K562 (cell line): Measurements from ENCODE around the gene ZSCAN22. TPM values are rescaled to one million over a fixed set of nuclear protein-coding genes. Genes with fewer than 3 reads are reported as not detected.
A peak's percentile ranks its signal among the peaks of the same experiment; 100 is the strongest.

ENCODE experiments used
- ATAC-seq: fragments of 200-7000 bp; cut with Tn5 transposase; 3 replicates; pipeline ENCODE4 v1.9.1; 2020; ENCODE audit warnings: moderate library complexity
- BruUV-seq: library from RNA; stranded (reverse); fragments of 400-500 nt; replicated peaks from 2 replicates; lab custom pipeline; 2021; lab: Mats Ljungman, UMichigan
- CTCF ChIA-PET: fragments of 300-600 bp; formaldehyde crosslinking; extraction: SDS; loops from one replicate; lab custom pipeline; 2021; ENCODE audit warnings: low intra/inter-chr PET ratio; lab: Yijun Ruan, JAX
- POLR2A ChIA-PET: fragments of 300-600, 350-650 bp; sonication (Branson Sonifier 250); formaldehyde crosslinking; extraction: SDS; loops from one replicate; lab custom pipeline; 2021; ENCODE audit warnings: antibody characterized with exemption, inconsistent platforms; lab: Yijun Ruan, JAX
- DNase-seq, 4 experiments: peaks; one replicate each; pipeline versions ENCODE4 v3.0.0 to v3.0.0-alpha.2; 2011 to 2018; ENCODE audit warnings: low spot score in 3 of 4, mixed read lengths in 3 of 4; ENCODE audit errors: extremely low read depth in 1 of 4
- FAIRE-seq: peaks from 2 replicates; lab custom pipeline; 2011; peaks lifted over from hg19 to GRCh38; lab: Jason Lieb, UNC
- H2AFZ ChIP-seq: 2 replicates; pipeline ENCODE4 v1.6.0; 2011; ENCODE audit warnings: low read depth, low read length, control low read depth, inconsistent platforms
- H3K27ac ChIP-seq: fragments of 200-600 bp; 3 replicates; pipeline ENCODE4 v1.8.0; 2011; ENCODE audit warnings: low read depth, mild to moderate bottlenecking, control low read depth, inconsistent platforms, low read length, moderate library complexity, mixed read lengths; ENCODE audit errors: extremely low read depth
- H3K27me3 ChIP-seq, 2 experiments: fragments of 300-600 bp in 1 of 2; 2 replicates in 1 of 2; 3 replicates in 1 of 2; pipeline versions ENCODE4 v1.6.0 to v1.8.0; 2011; ENCODE audit warnings: inconsistent platforms in 2 of 2, low read length in 2 of 2, mild to moderate bottlenecking in 1 of 2, mixed read lengths in 1 of 2, moderate library complexity in 1 of 2; ENCODE audit not compliant: control insufficient read depth in 2 of 2, insufficient read depth in 2 of 2
- H3K36me3 ChIP-seq: fragments of 300-600 bp; 3 replicates; pipeline ENCODE4 v1.8.0; 2011; ENCODE audit warnings: mild to moderate bottlenecking, low read length, inconsistent platforms; ENCODE audit not compliant: control insufficient read depth, insufficient read depth
- H3K4me1 ChIP-seq, 2 experiments: fragments of 200-600 bp in 1 of 2; replicated peaks in 1 of 2; 2 replicates in 1 of 2; 3 replicates in 1 of 2; pipeline versions ENCODE4 v1.5.1 to v1.8.0; 2011; ENCODE audit warnings: inconsistent platforms in 2 of 2, low read length in 2 of 2, mild to moderate bottlenecking in 1 of 2, mixed read lengths in 1 of 2, moderate library complexity in 1 of 2; ENCODE audit not compliant: control insufficient read depth in 2 of 2, insufficient read depth in 2 of 2
- H3K4me2 ChIP-seq: 2 replicates; pipeline ENCODE4 v1.6.1; 2011; ENCODE audit warnings: low read length, control low read depth, inconsistent platforms, mixed read lengths; ENCODE audit not compliant: insufficient read depth
- H3K4me3 ChIP-seq: fragments of 200-600 bp; sonication (generic), shearing (Covaris generic); 2 replicates; pipeline ENCODE4 v1.5.1; 2016; ENCODE audit warnings: control low read depth, inconsistent platforms
- H3K79me2 ChIP-seq: fragments of 200-600 bp; 3 replicates; pipeline ENCODE4 v1.8.0; 2011; ENCODE audit warnings: low read length, inconsistent platforms; ENCODE audit not compliant: control insufficient read depth, insufficient read depth
- H3K9ac ChIP-seq, 2 experiments: 2 replicates each; pipeline versions ENCODE4 v1.6.0 to v1.6.1; 2011; ENCODE audit warnings: low read depth in 2 of 2, low read length in 2 of 2, control low read depth in 1 of 2, inconsistent platforms in 1 of 2, mild to moderate bottlenecking in 1 of 2, mixed read lengths in 1 of 2; ENCODE audit not compliant: insufficient read depth in 1 of 2
- H3K9me1 ChIP-seq: one replicate; pipeline ENCODE4 v1.6.0; 2011; ENCODE audit warnings: inconsistent platforms, mild to moderate bottlenecking, low read length, moderate library complexity; ENCODE audit not compliant: control insufficient read depth, insufficient read depth
- H3K9me3 ChIP-seq: replicated peaks from 2 replicates; pipeline ENCODE4 v1.5.1; 2011; ENCODE audit warnings: low read depth, low read length, inconsistent platforms; ENCODE audit not compliant: control insufficient read depth, insufficient read depth
- H4K20me1 ChIP-seq: replicated peaks from 2 replicates; pipeline ENCODE4 v1.6.1; 2011; ENCODE audit warnings: low read length, inconsistent platforms, mixed read lengths; ENCODE audit not compliant: control insufficient read depth, insufficient read depth
- BACH1 ChIP-seq: fragments of 200-800 bp; sonication (Bioruptor generic); IDR thresholded peaks from 2 replicates; pipeline ENCODE4 v1.6.1; 2016; ENCODE audit warnings: missing genetic modification characterization, missing compliant biosample characterization
- CBX5 ChIP-seq: IDR thresholded peaks from 2 replicates; pipeline ENCODE4 v1.6.1; 2014; ENCODE audit warnings: low read depth, borderline replicate concordance
- GTF2F1 ChIP-seq: IDR thresholded peaks from 2 replicates; pipeline ENCODE4 v1.6.1; 2011; ENCODE audit warnings: low read depth, low read length, improper control_type of control experiment
- HNRNPK ChIP-seq: fragments of 200-400 bp; formaldehyde crosslinking; IDR thresholded peaks from one replicate; pipeline ENCODE4 v1.6.1; 2018; ENCODE audit warnings: mild to moderate bottlenecking, low read depth, low read length; ENCODE audit not compliant: poor library complexity, severe bottlenecking
- JUN ChIP-seq, 2 experiments: sonication (generic) in 1 of 2; formaldehyde crosslinking in 1 of 2; IDR thresholded peaks; 2 replicates each; pipeline versions ENCODE4 v1.6.1 to v1.8.0; 2012 to 2022; ENCODE audit warnings: borderline replicate concordance in 2 of 2, mild to moderate bottlenecking in 2 of 2, improper control_type of control experiment in 1 of 2, low read depth in 1 of 2, low read length in 1 of 2, missing genetic modification reagents in 1 of 2
- MECOM ChIP-seq: fragments of 250-450 bp; sonication (Bioruptor Pico); IDR thresholded peaks from 2 replicates; pipeline ENCODE4 v1.8.0; 2022; ENCODE audit warnings: inconsistent platforms
- MYC ChIP-seq, 2 experiments: fragments of 250-450 bp in 1 of 2; sonication (Bioruptor Pico) in 1 of 2; IDR thresholded peaks; 2 replicates each; pipeline versions ENCODE4 v1.5.1 to v1.6.1; 2012 to 2021; ENCODE audit warnings: low read depth in 2 of 2, borderline replicate concordance in 1 of 2, improper control_type of control experiment in 1 of 2, low read length in 1 of 2, mild to moderate bottlenecking in 1 of 2, moderate library complexity in 1 of 2
- PTTG1 ChIP-seq: fragments of 450-650 bp; IDR thresholded peaks from 2 replicates; pipeline ENCODE4 v1.6.1; 2016; ENCODE audit warnings: low read depth, mild to moderate bottlenecking, missing genetic modification characterization, missing compliant biosample characterization
- SMARCB1 ChIP-seq: IDR thresholded peaks from 2 replicates; pipeline ENCODE4 v1.6.1; 2011; ENCODE audit warnings: improper control_type of control experiment, low read depth; ENCODE audit not compliant: insufficient read length
- VEZF1 ChIP-seq: fragments of 200-800 bp; sonication (Bioruptor generic); IDR thresholded peaks from 2 replicates; pipeline ENCODE4 v1.6.1; 2017; ENCODE audit warnings: missing genetic modification characterization, missing compliant biosample characterization
- ZBED1 ChIP-seq: IDR thresholded peaks from 2 replicates; pipeline ENCODE4 v1.6.1; 2014
- ZC3H8 ChIP-seq: fragments of 450-650 bp; IDR thresholded peaks from 2 replicates; pipeline ENCODE4 v1.6.1; 2017
- ZNF668 ChIP-seq: fragments of 250-450 bp; sonication (Bioruptor Pico); IDR thresholded peaks from 2 replicates; pipeline ENCODE4 v1.8.0; 2022; ENCODE audit warnings: mild to moderate bottlenecking, inconsistent platforms
- WGBS: fragments of 100-300 bp; shearing (Covaris generic); methylation state at CpG from one replicate; pipeline ENCODE4 v1.1.6; 2016; ENCODE audit warnings: low coverage, mixed read lengths; ENCODE audit not compliant: insufficient coverage; ENCODE audit errors: missing lambda C conversion rate; 5-methylcytosine and 5-hydroxymethylcytosine counted together
- in situ Hi-C: fragments of 300-500 bp; cut with MboI; formaldehyde crosslinking; loops from 4 replicates; pipeline ENCODE4 v1.15.0; 2018; ENCODE audit warnings: inconsistent platforms, mixed read lengths
- intact Hi-C: fragments of 100-400 bp; cut with micrococcal nuclease; formaldehyde crosslinking; loops from 2 replicates; pipeline ENCODE4 v1.14.2; 2022
- polyA plus RNA-seq, 8 experiments: library from polyadenylated mRNA; depleted of rRNA in 4 of 8; stranded (reverse) in 5 of 8; unstranded in 3 of 8; fragments of >200 nt; fragmentation: Nextera tagmentation in 2 of 8; fragmentation: Illumina TruSeq in 1 of 8; extraction: Ambion mirVana in 2 of 8; extraction: Trizol in 1 of 8; gene quantifications; 2 replicates each; pipeline versions ENCODE4 v1.2.1 to v1.2.3, GENCODE V29; 2011 to 2014; ENCODE audit warnings: inconsistent platforms in 1 of 8, missing spikeins in 1 of 8
- total RNA-seq, 7 experiments: library from RNA; depleted of rRNA in 6 of 7; stranded (reverse); fragments of >200 nt in 6 of 7; fragmentation: Illumina TruSeq in 2 of 7; extraction: Trizol in 2 of 7; gene quantifications; 2 replicates each; pipeline versions ENCODE4 v1.2.1 to v1.2.3, GENCODE V29; 2011 to 2021; ENCODE audit warnings: low replicate concordance in 1 of 7
- TF ChIP-seq, protein P1 (sequence below): fragments of 250-450 bp; sonication (Bioruptor Pico); IDR thresholded peaks from 2 replicates; pipeline ENCODE4 v1.8.0; 2021; ENCODE audit warnings: moderate library complexity, mild to moderate bottlenecking, inconsistent platforms
- TF ChIP-seq, protein P2 (sequence below), 3 experiments: IDR thresholded peaks in 2 of 3; conservative IDR thresholded peaks in 1 of 3; 2 replicates each; pipeline ENCODE4 v1.5.1; 2011 to 2012; ENCODE audit warnings: low read length in 3 of 3, mild to moderate bottlenecking in 3 of 3, control low read depth in 2 of 3, improper control_type of control experiment in 1 of 3, inconsistent platforms in 1 of 3, low read depth in 1 of 3, mixed read lengths in 1 of 3, moderate library complexity in 1 of 3; ENCODE audit not compliant: insufficient read depth in 2 of 3

Gene ZSCAN22
- total and polyA plus RNA-seq, 9 of the 15 experiments (the other 6 are each of a cell fraction or from before 2014, with no cell fraction given) = 0.98 to 5.3 (median 3.0) TPM

DNA sequence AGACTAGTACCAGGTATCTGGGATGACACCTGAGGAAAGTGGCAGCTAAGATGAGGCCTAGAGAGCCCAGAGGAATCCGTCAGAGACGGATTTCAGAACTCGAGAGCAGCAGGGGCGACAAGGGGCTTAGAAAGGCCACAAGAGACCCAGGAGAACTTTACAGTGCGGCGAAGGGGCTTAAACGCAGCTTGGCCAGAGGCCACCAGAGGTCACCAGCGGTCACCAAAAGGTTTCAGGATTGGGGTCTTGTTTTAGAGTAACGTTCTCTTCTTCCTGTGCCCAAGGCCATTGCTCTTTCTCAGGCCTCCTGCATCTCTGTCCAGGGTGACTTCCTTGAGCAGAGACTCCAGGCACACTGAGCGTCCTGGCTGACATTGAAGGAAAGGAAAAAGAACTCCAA, 2.2 kb downstream of the ZSCAN22 start:
- peaks cover 22 to 34% of the 10 kb centered on the region in 2 experiments; a peak in 4 of 5 replicates for H3K4me1 ChIP-seq
- ChIA-PET CTCF (no interaction called here), POLR2A (interaction anchor here (0.7 to 1.1 kb wide), 3 partner anchors 50 to 156 kb away, joined by 3 to 4 read pairs (median 3); partner anchors contain the start of gene ZNF8)
- DNase-seq (peak; percentile 25 to 71 (median 38)), ATAC-seq (no peak), FAIRE-seq (no peak)
- in situ Hi-C loops (no loop called here), intact Hi-C loops (loop anchor here (5.0 kb wide), 3 partner anchors 78 to 148 kb away; partner anchors contain the start of genes ZNF446, ZNF544 and ZNF584)
- H3K79me2 ChIP-seq = peaks cover 49% of the 10 kb centered on the region
- H3K36me3 ChIP-seq = no peaks in the 10 kb centered on the region
- no peaks in the 10 kb centered on the region for H3K27me3 ChIP-seq
- H4K20me1 ChIP-seq = peaks cover 4% of the 10 kb centered on the region; the same call in 1 of the 2 replicates
- H3K4me3 ChIP-seq = no peak overlapping the region
- H3K9me1 ChIP-seq = peaks cover 2% of the 10 kb centered on the region
- H3K9ac ChIP-seq = peak overlapping the region in 1 of 2 experiments; percentile 4; a peak in 1 of 4 replicates
- no peaks in the 10 kb centered on the region for H3K9me3 ChIP-seq
- 36% methylated on average over 10 of the region's 10 CpGs for WGBS
- no peak overlapping the region for H2AFZ ChIP-seq
- no peak overlapping the region; the same call in 2 of the 3 replicates for H3K27ac ChIP-seq
- BruUV-seq = no TSS peak
- 0 out of 2 replicates have a peak overlapping the region, but pooled peaks have one; percentile 13 for H3K4me2 ChIP-seq
- TF ChIP-seq, protein P1, sequence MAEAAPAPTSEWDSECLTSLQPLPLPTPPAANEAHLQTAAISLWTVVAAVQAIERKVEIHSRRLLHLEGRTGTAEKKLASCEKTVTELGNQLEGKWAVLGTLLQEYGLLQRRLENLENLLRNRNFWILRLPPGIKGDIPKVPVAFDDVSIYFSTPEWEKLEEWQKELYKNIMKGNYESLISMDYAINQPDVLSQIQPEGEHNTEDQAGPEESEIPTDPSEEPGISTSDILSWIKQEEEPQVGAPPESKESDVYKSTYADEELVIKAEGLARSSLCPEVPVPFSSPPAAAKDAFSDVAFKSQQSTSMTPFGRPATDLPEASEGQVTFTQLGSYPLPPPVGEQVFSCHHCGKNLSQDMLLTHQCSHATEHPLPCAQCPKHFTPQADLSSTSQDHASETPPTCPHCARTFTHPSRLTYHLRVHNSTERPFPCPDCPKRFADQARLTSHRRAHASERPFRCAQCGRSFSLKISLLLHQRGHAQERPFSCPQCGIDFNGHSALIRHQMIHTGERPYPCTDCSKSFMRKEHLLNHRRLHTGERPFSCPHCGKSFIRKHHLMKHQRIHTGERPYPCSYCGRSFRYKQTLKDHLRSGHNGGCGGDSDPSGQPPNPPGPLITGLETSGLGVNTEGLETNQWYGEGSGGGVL = no peak
- TF ChIP-seq MECOM (CRISPR knock-in tag) (no peak), CBX5 (no peak), BACH1 (tag) (no peak), MYC (IDR thresholded peaks at IDR 0.05; ENCODE audit: low read depth, low read length) (no peak), MYC (CRISPR knock-in tag; IDR thresholded peaks at IDR 0.05; ENCODE audit: borderline replicate concordance, low read depth) (no peak), SMARCB1 (no peak), ZBED1 (no peak), ZC3H8 (no peak), VEZF1 (no peak), PTTG1 (no peak), HNRNPK (no peak), GTF2F1 (no peak), JUN (IDR thresholded peaks at IDR 0.05; ENCODE audit: borderline replicate concordance, low read depth, low read length) (no peak), JUN (CRISPR knock-in tag; IDR thresholded peaks at IDR 0.05; ENCODE audit: borderline replicate concordance) (no peak), ZNF668 (no peak)
- TF ChIP-seq, protein P2, sequence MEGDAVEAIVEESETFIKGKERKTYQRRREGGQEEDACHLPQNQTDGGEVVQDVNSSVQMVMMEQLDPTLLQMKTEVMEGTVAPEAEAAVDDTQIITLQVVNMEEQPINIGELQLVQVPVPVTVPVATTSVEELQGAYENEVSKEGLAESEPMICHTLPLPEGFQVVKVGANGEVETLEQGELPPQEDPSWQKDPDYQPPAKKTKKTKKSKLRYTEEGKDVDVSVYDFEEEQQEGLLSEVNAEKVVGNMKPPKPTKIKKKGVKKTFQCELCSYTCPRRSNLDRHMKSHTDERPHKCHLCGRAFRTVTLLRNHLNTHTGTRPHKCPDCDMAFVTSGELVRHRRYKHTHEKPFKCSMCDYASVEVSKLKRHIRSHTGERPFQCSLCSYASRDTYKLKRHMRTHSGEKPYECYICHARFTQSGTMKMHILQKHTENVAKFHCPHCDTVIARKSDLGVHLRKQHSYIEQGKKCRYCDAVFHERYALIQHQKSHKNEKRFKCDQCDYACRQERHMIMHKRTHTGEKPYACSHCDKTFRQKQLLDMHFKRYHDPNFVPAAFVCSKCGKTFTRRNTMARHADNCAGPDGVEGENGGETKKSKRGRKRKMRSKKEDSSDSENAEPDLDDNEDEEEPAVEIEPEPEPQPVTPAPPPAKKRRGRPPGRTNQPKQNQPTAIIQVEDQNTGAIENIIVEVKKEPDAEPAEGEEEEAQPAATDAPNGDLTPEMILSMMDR (IDR thresholded peaks at IDR 0.05 in 2 of 3, conservative IDR thresholded peaks at IDR 0.05 in 1 of 3; ENCODE audit: insufficient read depth in 2 of 3, low read depth in 1 of 3, low read length in 3 of 3) = peak; percentile 66 to 72 (median 70)
